ENCODE data around the gene HIBADH.

Gene HIBADH

GRCh38 chr7:27634671-27635493, 27.8 kb downstream of the HIBADH start:
- peak; percentile 58 for DNase-seq

- DNase-seq, result no peak
These were observed 29.6 kb downstream of the HIBADH start for GRCh38 chr7:27633062-27633461.

- DNase-seq, result no peak
These were observed 31.3 kb downstream of the HIBADH start for GRCh38 chr7:27631391-27631790.

- DNase-seq, result no peak
These were observed 35.5 kb downstream of the HIBADH start for GRCh38 chr7:27627146-27627545.

- DNase-seq, result no peak
These were observed 43.2 kb downstream of the HIBADH start for GRCh38 chr7:27619492-27619891.

GRCh38 chr7:27617651-27618381, 44.9 kb downstream of the HIBADH start:
- no peak for DNase-seq

GRCh38 chr7:27616914-27617548, 45.7 kb downstream of the HIBADH start:
- no peak for DNase-seq

GRCh38 chr7:27616186-27616491, 46.5 kb downstream of the HIBADH start:
- no peak for DNase-seq

GRCh38 chr7:27615420-27616185, 47.1 kb downstream of the HIBADH start:
- no peak for DNase-seq

- DNase-seq, result no peak
These were observed 48.6 kb downstream of the HIBADH start for GRCh38 chr7:27614095-27614494.

- DNase-seq, result peak; percentile 87
These were observed 51.6 kb downstream of the HIBADH start for GRCh38 chr7:27611059-27611458.

GRCh38 chr7:27608776-27609495, 53.7 kb downstream of the HIBADH start:
- DNase-seq, result no peak

- no peak for DNase-seq
These were observed 55.5 kb downstream of the HIBADH start for GRCh38 chr7:27607210-27607606.

- peak; percentile 86 for DNase-seq
These were observed 56.1 kb downstream of the HIBADH start for GRCh38 chr7:27606270-27607209.

- DNase-seq, result peak; percentile 18
These were observed 56.9 kb downstream of the HIBADH start for GRCh38 chr7:27605689-27606269.

- DNase-seq, result no peak
These were observed 57.4 kb downstream of the HIBADH start for GRCh38 chr7:27605283-27605682.

GRCh38 chr7:27603813-27604212, 58.9 kb downstream of the HIBADH start:
- DNase-seq, result no peak

- DNase-seq, result peak; percentile 24
These were observed 59.9 kb downstream of the HIBADH start for GRCh38 chr7:27602766-27603165.

GRCh38 chr7:27601217-27601616, 61.5 kb downstream of the HIBADH start:
- no peak for DNase-seq

- no peak for DNase-seq
These were observed 62.4 kb downstream of the HIBADH start for GRCh38 chr7:27600247-27600646.

- no peak for DNase-seq
These were observed 67.7 kb downstream of the HIBADH start for GRCh38 chr7:27595009-27595408.
